HG03460 (cell line): Measurements from ENCODE around the gene LNX1.

Experiments
- ATAC-seq: cut with Tn5 transposase; IDR thresholded peaks from one replicate; pipeline ENCODE4 v1.9.1; 2021; ENCODE audit not compliant: unreplicated experiment

The LNX1 gene

GRCh38 chr4:53601251-53601764 lies 10.0 kb upstream of the LNX1 start:
- ATAC-seq: peak; percentile 71

- no peak for ATAC-seq
These were observed 8.3 kb upstream of the LNX1 start for GRCh38 chr4:53599632-53600031.

- no peak for ATAC-seq
These were observed 7.6 kb upstream of the LNX1 start for GRCh38 chr4:53598901-53599300.

GRCh38 chr4:53598483-53598882 lies 7.2 kb upstream of the LNX1 start:
- no peak for ATAC-seq

- ATAC-seq: no peak
These were observed 5.6 kb upstream of the LNX1 start for GRCh38 chr4:53596901-53597300.

GRCh38 chr4:53595834-53596233 lies 4.5 kb upstream of the LNX1 start:
- ATAC-seq: no peak

GRCh38 chr4:53595204-53595603 lies 3.9 kb upstream of the LNX1 start:
- no peak for ATAC-seq

GRCh38 chr4:53593765-53594164 lies 2.5 kb upstream of the LNX1 start:
- ATAC-seq: no peak

GRCh38 chr4:53592686-53593501 lies 1.6 kb upstream of the LNX1 start:
- ATAC-seq: no peak

- no peak for ATAC-seq
These were observed 836 bp upstream of the LNX1 start for GRCh38 chr4:53592122-53592521.

GRCh38 chr4:53590187-53590586 lies 1.1 kb downstream of the LNX1 start:
- ATAC-seq: no peak

- ATAC-seq: no peak
These were observed 1.8 kb downstream of the LNX1 start for GRCh38 chr4:53589511-53589910.

GRCh38 chr4:53587135-53587534 lies 4.2 kb downstream of the LNX1 start:
- no peak for ATAC-seq

GRCh38 chr4:53586121-53586816 lies 5.0 kb downstream of the LNX1 start:
- ATAC-seq: no peak

GRCh38 chr4:53584658-53585057 lies 6.6 kb downstream of the LNX1 start:
- no peak for ATAC-seq

- no peak for ATAC-seq
These were observed 7.8 kb downstream of the LNX1 start for GRCh38 chr4:53583513-53583912.

GRCh38 chr4:53582194-53582593 lies 9.1 kb downstream of the LNX1 start:
- no peak for ATAC-seq

GRCh38 chr4:53580274-53580673 lies 11.0 kb downstream of the LNX1 start:
- ATAC-seq: no peak

- ATAC-seq: no peak
These were observed 11.5 kb downstream of the LNX1 start for GRCh38 chr4:53579826-53580225.

GRCh38 chr4:53576676-53577372 lies 14.5 kb downstream of the LNX1 start:
- no peak for ATAC-seq

GRCh38 chr4:53576071-53576617 lies 15.1 kb downstream of the LNX1 start:
- no peak for ATAC-seq
